ENCODE data around the gene SLC35F6.
"Not testable (repeated sequence)": the region's sequence is repeated elsewhere in the genome, so short reads cannot be mapped to it uniquely, and the experiment has no call there.

SLC35F6 gene

DNA sequence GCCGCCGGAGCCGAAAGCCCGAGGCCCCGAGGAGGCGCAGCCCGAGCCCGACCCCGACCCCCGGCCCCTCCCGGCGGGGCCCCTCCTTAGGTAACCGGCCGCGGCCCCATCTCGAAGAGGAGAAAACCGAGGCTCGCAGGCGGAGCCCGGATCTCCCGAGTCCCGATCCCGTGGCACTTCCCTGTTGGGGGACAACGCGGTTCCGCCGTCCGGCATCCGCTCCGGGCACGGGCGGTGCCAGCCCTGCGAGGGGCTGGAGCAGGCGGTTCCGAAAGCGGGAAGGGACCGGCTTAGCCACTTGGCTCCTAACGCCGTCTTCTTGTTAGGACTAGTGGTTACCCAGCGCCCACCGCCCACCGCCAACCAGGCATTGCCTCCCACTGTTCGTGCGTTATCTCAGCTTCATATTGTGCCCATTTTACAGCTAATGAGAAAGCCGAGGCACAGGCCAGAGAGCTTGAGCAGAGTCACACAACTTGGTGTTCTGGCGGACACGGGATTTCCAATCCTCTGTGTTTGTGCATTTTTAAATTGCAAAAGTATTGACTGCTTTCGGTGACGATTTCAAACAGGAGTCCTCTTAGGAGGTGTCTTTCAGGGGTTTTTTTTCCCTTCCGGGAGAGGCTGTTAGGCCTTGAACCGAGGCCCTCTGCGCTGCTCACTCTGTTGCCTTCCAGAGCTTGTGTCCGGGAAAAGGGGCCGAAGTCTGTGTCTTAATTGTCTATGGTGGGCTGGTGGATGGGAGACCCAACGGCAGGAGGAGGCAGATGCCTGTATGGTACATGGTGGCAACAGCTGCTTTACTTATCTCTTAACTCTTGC is 22.3 kb downstream of the SLC35F6 start:
- peak; percentile 16 for DNase-seq

DNA sequence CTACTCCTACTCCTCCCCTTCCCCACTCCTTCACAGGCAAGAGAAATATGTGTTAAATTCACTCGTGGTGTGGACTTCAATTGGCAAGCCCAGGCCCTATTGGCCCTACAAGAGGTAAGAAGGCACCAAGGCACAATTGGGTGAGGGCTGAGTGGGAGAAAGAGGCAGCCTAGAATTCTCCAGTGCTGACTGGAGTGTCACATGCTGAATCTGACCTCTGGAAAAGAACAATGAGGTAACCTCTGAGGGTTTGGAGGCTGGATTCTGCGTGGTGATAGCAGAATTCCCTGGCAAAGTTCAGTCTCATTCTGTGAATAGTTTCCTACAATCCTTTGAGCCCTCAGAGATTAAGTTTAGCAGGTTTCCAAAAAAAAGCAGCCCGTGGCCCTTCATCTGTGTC is 28.6 kb downstream of the SLC35F6 start:
- DNase-seq = no peak

DNA sequence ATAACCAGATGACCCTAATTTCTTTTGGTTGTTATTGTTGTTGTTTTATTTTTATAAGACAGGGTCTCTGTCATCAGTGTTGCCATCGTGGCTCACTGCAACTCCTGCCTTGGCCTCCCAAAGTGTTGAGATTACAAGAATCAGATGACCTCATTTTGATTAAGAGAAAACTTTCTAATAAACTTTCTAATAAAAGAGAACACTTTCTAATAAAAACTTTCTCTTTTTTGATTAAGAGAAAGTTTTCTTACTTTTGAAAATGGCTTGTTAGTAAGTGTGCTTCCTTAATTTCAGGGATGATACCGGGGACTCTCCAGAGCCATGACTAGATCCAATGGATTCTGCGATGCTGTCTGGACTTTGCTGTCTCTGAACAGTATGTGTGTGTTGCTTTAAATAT is 29.4 kb downstream of the SLC35F6 start:
- DNase-seq = no peak

DNA sequence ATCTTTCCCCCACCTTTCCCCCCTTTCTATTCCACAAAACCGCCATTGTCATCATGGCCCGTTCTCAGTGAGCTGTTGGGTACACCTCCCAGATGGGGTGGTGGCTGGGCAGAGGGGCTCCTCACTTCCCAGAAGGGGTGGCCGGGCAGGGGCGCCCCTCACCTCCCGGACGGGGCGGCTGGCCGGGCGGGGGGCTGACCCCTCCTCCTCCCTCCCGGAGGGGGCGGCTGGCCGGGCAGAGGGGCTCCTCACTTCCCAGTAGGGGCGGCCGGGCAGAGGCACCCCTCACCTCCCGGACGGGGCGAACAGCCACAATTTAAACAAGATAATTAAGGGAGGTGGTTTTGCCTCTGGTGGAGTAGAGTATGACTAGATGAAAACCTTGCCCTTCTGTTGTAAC is 31.1 kb downstream of the SLC35F6 start:
- DNase-seq = not testable (repeated sequence)

DNA sequence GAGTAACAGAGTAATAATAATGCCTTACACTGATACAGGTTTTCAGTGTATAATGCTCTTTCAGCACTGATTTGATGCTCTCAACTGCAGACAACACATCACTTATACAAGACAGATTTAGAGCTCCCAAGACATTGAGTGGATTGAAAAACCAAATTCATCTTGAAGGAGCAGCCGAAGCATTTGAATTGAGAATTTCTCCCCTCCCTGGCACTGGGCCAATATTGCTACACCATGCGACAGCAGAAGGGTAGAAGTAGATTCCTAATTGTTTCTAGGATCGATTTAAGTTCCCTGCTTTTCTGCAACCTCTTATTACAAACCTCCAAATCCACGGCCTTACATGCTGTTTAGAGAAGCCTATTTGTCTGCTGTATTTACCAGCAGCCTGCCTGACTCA is 37.2 kb downstream of the SLC35F6 start:
- no peak for DNase-seq

DNA sequence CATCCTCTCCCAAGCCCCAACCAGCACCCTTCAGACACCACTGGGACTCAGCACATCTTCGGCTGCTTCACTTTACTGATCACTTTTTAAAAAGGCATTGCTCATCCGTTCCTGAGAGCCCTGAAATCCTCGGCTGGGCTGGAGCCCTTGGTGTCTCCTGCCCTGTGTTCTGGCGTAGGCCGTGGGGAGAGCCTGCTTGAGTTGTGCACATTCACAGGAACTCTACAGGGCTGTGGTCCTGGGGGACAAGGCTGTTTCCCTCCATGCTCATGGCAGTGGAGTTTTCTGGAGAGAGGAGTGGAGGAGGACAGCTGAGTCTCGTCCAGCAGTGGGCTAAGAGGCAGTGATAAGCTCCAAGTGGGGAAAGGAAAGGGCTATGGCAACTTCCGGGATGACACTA is 37.7 kb downstream of the SLC35F6 start:
- no peak for DNase-seq

DNA sequence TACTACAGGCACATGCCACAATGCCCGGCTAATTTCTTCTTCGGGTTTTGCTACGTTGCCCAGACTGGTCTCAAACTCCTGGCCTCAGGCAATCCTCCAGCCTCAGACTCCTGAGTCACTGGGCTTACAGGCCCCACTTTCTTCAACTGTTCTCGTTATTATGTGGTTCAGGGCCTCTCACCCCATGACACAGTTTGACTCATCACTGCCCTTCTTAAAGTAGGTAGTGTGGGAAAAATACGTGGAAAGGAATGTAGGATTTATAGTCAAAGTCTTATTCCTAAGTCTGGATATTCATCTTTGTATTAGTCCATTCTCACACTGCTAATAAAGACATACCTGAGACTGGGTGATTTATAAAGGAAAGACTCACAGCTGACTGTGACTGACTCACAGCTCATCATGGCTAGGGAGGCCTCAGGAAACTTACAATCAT is 41.2 kb downstream of the SLC35F6 start:
- peak; percentile 81 for DNase-seq

DNA sequence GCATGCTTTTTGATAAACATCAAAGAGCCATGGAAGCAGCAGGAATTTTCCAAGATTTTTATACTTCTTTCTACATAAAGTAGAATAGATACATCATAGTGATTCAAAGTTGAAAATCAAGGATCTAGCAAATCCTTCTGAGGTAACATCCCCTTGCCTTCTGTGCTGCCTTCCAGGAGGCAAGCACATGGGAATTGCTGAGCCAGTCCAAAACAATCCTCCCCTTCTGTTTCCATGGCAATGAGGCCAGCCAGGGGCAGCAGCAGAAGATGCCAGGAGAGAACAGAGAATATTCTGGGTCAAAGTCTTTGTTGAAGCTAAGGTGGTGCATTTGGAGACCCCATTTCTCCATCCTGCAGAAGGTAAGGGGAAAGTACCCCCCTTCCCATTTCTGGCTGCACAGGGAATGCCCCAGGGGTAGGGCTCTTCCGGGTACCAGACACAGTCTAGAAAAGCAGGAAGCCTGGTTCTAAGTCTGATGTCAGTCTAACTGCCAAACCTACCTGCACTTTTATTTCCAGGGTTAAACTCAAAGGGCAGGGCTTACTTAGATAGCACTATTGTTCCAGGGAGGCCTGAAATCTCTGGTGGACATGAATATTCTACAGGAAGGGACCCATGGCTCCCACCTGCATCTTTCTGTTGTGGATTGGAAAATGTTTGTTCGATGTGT is 43.8 kb downstream of the SLC35F6 start:
- peak; percentile 12 for DNase-seq

DNA sequence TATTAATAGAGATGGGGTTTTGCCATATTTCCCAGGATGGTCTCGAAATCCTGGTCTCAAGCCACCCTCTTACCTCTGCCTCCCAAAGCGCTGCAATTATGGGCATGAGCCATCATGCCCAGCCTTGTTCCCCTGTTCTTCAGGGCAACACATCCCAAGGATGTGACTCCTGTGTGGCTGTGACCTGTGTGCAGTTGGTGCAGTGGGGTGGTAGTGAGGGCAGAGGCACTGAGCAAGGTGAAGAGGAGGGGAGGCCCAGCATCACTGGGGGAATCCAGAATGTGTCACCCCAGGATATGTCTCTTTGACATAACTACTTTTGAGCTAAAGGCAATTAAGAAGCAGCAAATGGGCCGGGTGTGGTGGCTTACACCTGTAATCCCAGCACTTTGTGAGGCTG is 45.1 kb downstream of the SLC35F6 start:
- no peak for DNase-seq

DNA sequence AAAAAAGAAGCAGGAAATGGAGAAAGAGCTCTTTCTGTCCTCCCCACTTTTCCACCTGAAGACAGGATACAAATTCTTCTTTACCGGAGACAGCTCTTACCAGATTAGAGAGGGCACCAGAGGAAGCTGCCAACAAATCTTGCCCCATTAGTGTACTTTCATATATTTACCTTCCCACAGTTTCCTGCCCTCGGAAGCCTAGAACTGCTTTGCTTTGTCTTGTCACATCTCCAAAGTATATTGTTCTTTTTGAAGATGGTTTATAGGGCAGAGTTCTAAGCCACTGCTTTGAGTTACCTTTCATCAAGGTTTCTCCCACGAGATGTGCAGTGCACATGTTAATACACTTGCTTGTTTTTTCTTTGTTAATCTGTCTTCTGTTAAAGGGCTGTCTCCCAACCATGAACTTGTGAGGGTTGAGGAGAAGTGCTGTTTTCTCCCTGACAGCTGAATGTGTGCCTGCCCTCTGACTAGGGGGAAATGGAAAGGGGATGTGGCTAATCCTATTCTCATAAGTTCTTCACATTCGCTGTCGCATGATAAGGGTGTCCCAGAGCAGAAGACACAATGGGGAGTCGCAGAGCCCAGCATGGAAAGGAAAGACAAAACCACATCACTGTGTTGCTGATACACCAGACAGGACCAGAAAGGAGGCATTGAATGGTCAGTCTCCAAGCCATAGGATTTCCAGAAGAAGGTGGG is 45.9 kb downstream of the SLC35F6 start:
- DNase-seq = no peak

DNA sequence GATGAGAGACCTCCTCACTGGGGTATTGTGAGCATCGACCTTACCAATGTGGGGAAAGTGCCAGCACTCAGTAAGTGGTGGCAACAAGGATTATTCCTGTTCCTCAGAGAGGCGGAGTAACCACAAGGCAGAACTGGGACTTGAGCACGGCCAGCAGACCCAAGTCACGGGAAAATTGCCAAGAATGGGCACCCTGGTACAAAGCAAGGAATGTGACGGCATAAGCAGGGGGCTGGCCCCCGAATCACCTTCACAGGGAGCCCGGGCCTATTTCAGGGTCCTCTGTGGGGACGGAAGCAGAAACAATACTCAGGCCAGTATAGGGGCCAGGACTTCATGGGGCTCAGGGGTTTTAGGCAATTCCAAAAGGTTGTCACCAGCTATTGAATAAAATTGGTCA is 47.2 kb downstream of the SLC35F6 start:
- no peak for DNase-seq

DNA sequence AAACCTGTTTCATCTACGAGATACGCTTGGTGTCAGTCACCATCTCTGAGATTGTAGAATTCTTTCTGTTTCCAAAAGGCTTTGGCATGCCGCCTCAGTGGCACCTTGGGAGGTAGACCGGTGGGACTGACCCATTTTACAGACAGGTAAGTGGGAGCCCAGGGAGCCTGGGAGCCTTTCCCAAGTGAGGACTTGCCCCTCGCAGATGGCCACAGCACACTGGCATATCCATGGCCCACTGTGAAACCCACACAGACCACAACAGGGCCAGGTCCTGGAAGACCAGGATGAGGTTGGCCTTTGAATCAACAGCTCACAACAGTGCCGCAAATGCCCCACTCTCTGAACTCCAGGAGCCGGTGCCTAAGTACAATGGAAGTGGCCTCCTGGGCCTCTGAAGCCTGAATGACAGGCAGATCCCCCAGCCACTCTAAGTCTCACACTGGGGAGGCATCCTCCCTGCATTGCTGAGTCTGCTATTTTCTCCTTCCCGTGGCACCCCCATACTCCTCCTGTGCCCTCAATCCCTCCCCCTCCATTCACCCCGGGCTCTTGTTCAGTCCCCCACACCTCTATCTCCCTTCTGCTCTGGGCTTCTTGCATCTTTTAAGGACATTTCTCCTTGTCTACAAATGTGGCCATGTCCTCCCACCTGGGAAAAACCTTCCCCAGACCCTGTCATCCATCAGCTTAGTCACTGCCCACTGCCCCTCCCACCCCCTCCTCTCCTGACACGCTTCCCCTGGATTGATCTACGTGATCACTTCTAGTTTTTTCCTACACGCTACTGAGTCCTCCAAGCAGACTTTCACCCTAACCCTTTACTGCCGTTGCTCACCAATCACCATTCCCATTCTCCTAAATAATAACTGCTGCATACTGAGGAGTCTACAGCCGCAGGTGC is 48.0 kb downstream of the SLC35F6 start:
- DNase-seq = no peak

DNA sequence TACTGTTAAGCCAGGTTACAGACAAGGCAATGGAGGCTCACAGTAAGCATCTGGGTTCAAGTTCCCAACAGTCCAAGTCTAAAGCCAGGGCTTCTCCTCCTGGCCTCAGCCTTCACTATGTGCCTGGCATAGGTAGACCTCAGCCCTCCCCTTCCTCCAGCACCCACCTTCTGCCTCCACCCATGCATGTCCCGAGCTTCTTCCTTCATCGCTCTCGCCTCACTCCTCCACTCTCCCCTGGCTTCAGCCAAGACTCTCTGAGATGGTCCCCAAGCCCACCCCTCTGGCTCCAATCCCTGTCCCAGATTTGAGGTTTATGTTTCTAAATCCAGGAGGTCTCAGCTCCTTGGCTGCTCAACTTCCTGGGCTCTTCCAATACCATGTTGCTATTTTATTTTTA is 48.6 kb downstream of the SLC35F6 start:
- DNase-seq = no peak

DNA sequence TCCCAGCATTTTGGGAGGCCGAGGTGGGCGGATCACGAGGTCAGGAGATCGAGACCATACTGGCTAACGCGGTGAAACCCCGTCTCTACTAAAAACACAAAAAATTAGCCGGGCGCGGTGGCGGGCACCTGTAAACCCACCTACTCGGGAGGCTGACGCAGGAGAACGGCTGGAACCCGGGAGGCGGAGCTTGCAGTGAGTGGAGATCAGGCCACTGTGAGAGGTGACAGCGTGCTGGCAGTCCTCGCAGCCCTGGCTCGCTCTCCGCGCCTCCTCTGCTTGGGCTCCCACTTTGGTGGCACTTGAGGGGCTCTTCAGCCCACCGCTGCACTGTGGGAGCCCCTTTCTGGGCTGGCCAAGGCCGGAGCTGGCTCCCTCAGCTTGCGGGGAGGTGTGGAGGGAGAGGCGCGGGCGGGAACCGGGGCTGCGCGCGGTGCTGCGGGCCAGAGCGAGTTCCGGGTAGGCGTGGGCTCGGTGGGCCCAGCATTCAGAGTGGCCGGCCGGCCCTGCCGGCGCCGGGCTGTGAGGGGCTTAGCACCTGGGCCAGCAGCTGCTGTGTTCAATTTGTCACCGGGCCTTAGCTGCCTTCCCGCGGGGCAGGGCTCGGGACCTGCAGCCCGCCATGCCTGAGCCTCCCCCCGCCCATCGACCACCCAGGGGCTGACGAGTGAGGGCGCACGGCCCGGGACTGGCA is 50.1 kb downstream of the SLC35F6 start:
- not testable (repeated sequence) for DNase-seq

DNA sequence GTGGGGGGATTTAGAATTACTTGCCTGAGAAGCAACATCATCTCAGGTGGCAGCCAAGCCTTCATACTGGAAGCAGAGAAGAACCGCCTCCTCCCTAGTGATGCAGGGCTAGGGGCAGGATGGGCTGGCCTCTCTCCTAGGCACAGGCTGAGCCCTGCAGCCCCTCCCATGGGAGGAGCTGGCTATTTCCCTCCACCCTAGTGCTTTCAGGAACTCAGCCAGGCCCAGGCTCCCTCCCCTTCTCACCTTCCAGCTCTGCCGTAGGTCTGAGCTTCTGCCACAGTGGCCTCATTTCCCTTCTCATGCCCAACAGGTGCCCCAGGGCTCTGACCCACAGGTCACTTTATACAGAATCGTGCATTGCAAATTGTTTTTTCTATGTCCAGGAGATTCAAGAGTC is 52.8 kb downstream of the SLC35F6 start:
- no peak for DNase-seq

DNA sequence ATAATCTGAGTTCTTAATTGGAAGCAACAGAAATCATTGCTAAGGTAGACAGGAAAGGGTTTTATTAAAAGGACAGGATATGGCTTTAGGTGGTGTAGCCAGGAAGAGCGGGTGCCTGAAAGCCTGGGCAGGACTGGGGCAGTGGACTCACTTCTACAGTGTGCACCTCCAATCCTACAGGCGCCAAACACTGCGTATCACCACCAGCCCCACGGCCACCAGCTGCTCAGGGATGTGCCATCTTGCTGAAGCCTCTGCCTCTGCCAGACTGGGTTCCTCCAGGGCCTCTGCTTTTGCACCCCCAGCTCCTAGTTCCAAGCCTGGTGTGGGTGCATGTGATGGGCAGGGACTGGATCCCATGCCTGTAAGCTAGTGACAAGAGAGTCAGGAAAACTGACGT is 54.2 kb downstream of the SLC35F6 start:
- DNase-seq = no peak

DNA sequence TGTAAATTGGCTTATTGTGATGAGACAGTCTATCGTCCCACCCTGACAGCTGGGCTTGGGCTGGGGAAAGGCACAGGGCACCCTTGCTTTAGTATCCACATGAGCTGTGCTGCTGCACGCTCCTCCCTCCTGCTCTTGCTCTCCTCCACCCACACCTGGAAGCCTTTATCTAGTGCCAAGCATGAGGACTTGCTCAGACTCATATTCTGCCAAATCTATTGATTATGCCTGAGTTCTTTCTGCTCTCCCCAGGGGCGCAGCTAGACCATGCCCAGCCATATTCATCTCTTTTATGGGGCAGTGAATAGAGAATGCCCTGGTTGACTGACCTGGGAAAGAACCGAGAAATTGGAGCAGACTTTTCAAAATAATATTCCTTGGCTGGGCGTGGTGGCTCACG is 54.9 kb downstream of the SLC35F6 start:
- DNase-seq = no peak

DNA sequence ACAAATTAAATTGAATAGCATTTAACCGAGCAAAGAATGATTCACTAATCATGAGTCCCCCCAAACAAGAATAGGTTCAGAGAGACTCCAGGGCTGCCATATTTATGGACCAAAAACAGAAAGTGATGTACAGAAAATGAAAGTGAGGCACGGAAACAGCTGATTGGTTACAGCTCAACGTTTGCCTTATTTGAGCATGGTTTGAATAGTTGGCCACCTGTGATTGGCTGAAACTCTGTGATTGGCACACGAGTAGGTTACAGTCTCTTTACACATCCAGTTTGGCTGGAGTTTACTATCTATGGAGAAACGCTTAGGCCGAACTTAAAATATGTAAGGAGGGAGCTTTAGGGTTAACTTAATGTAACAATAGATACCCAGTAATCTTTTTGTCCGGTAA is 56.8 kb downstream of the SLC35F6 start:
- DNase-seq = no peak

DNA sequence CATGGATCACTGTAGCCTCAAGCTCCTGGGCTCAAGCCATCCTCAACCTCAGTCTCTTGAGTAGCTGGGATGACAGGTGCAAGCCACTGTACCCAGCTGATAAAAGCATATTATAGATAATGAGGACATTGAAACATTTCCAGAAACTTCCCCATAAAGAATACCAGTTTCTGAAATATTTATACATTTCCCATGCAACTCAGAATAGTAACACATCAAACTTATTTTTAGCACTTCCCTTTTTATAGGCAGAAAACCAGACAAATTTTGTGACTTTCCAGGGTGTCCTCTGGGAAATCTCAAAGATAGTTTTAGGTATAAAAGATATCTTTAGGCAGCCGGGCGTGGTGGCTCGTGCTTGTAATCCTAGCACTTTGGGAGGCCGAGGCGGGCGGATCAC is 58.8 kb downstream of the SLC35F6 start:
- DNase-seq = no peak
